Epithelial cell of proximal tubule (primary cell): Measurements from ENCODE around the gene CALML5. TPM values are rescaled to one million over a fixed set of nuclear protein-coding genes. Genes with fewer than 3 reads are reported as not detected.

Experiments
- DNase-seq: peaks from one replicate; pipeline ENCODE4 v3.0.0-alpha.2; 2011; ENCODE audit warnings: low read depth
- H3K4me3 ChIP-seq: 2 replicates; pipeline ENCODE4 v1.5.1; 2011; ENCODE audit warnings: low read depth, mild to moderate bottlenecking, low read length
- total RNA-seq: library from RNA; depleted of rRNA; stranded (reverse); fragments of >200 nt; gene quantifications from 2 replicates; pipeline ENCODE4 v1.2.3, GENCODE V29; 2015
- TF ChIP-seq, protein P1 (sequence below): conservative IDR thresholded peaks from 2 replicates; pipeline ENCODE4 v1.5.1; 2012; ENCODE audit warnings: low read depth, mild to moderate bottlenecking, low read length

Gene CALML5
- total RNA-seq, 1 donor from 2014 or later = not detected

DNA sequence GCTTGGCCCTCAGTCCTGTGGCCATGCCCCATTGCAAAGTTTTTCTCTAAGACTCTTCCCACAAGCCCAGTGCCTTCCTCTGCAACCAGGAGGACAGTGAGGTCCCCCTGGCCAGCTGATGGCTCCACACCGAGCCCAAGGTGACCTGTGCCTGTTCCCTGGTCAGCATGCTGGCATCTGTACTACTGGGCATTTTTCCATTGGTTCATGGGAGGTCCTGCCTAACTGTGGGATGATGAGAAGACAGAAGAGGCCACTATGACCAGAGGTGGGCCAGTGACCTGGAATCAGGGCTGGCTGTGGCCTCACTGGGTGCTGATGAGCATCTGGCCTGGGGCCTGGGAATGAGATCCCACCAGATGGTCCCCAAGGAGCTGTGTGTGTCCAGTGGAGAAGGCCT lies 45.6 kb upstream of the CALML5 start:
- TF ChIP-seq, protein P1, sequence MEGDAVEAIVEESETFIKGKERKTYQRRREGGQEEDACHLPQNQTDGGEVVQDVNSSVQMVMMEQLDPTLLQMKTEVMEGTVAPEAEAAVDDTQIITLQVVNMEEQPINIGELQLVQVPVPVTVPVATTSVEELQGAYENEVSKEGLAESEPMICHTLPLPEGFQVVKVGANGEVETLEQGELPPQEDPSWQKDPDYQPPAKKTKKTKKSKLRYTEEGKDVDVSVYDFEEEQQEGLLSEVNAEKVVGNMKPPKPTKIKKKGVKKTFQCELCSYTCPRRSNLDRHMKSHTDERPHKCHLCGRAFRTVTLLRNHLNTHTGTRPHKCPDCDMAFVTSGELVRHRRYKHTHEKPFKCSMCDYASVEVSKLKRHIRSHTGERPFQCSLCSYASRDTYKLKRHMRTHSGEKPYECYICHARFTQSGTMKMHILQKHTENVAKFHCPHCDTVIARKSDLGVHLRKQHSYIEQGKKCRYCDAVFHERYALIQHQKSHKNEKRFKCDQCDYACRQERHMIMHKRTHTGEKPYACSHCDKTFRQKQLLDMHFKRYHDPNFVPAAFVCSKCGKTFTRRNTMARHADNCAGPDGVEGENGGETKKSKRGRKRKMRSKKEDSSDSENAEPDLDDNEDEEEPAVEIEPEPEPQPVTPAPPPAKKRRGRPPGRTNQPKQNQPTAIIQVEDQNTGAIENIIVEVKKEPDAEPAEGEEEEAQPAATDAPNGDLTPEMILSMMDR = no peak
- no peak for DNase-seq
- H3K4me3 ChIP-seq = no peak overlapping the region

DNA sequence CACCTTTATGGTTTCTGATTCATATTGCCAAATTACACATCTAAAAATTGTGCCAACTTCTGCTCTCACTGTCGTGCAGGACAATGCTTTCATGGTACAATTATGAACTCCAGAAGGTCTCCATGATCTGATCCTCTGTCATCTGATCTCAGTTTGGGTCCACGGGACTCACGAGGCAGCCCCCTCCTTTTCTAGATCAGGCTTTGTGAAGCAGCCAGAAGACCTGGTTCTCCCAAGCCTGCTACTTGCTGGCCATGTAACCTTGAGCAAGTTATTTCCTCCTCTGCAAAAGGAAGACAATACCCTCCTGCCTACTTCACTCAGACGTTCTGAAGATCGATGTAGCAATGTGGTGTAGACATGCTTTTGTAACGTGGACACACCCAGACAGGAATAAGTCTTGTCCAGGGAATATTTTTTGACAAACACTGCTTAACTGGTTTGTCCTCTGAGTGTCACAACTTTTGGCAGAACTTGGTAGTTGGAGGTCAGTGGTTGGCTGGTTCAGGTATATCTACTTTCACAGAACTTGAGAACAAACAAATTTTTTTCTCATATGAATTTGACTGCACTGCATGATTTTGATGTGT lies 44.9 kb upstream of the CALML5 start:
- no peak for DNase-seq

GRCh38 chr10:5543623-5544022 lies 44.3 kb upstream of the CALML5 start:
- H3K4me3 ChIP-seq = no peak overlapping the region
- TF ChIP-seq, protein P1 = no peak
- DNase-seq = no peak

More for the DNA sequence above, 44.9 kb upstream of the CALML5 start:
- H3K4me3 ChIP-seq = no peak overlapping the region
- TF ChIP-seq, protein P1 = no peak

- H3K4me3 ChIP-seq = no peak overlapping the region
- DNase-seq = no peak
- TF ChIP-seq, protein P1 = no peak
These were observed 42.7 kb upstream of the CALML5 start for GRCh38 chr10:5542100-5542499.

- DNase-seq = no peak
- no peak overlapping the region for H3K4me3 ChIP-seq
These were observed 41.5 kb upstream of the CALML5 start for GRCh38 chr10:5540891-5541290.

GRCh38 chr10:5540080-5540479 lies 40.7 kb upstream of the CALML5 start:
- DNase-seq = no peak
- H3K4me3 ChIP-seq = no peak overlapping the region
- TF ChIP-seq, protein P1 = no peak

More at GRCh38 chr10:5540891-5541290, 41.5 kb upstream of the CALML5 start:
- TF ChIP-seq, protein P1 = no peak
